Tibial nerve (tissue), 4 donors: ENCODE results near the gene SMARCA5.

Experiments used
- EP300 ChIP-seq, 2 donors: sonication (generic); formaldehyde crosslinking; IDR thresholded peaks; one replicate each; pipeline ENCODE4 v1.6.1; 2017; ENCODE audit warnings: antibody characterized with exemption in 2 of 2, mild to moderate bottlenecking in 1 of 2
- TF ChIP-seq, protein P1 (sequence below), 5 experiments: fragments of 200-600 bp in 3 of 5; fragments of 450-650 bp in 2 of 5; sonication (generic) in 3 of 5; IDR thresholded peaks; one replicate each; pipeline ENCODE4 v1.5.1; 2016 to 2019; ENCODE audit warnings: antibody characterized with exemption in 5 of 5, mild to moderate bottlenecking in 3 of 5, moderate library complexity in 2 of 5

DNA sequence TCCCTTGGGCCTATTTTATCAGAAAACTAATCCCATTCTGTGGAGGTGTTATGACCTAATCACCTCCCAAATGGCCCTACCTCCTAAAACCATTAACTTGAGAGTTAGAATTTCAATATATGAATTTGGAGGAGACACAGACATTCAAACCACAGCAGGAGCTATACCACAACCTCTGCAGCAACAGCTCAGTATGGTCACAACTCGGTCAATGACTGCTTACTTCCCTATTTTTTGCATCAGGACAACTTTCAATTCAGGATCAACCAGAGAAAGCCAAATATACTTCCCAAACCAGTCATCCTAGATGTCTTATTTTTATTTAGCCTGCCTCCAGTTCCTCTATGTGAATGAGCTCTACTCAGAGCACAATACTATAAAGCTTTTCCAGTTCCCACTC is 11.3 kb upstream of the SMARCA5 start:
- TF ChIP-seq, protein P1, sequence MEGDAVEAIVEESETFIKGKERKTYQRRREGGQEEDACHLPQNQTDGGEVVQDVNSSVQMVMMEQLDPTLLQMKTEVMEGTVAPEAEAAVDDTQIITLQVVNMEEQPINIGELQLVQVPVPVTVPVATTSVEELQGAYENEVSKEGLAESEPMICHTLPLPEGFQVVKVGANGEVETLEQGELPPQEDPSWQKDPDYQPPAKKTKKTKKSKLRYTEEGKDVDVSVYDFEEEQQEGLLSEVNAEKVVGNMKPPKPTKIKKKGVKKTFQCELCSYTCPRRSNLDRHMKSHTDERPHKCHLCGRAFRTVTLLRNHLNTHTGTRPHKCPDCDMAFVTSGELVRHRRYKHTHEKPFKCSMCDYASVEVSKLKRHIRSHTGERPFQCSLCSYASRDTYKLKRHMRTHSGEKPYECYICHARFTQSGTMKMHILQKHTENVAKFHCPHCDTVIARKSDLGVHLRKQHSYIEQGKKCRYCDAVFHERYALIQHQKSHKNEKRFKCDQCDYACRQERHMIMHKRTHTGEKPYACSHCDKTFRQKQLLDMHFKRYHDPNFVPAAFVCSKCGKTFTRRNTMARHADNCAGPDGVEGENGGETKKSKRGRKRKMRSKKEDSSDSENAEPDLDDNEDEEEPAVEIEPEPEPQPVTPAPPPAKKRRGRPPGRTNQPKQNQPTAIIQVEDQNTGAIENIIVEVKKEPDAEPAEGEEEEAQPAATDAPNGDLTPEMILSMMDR (IDR thresholded peaks at IDR 0.05) = no peak
- TF ChIP-seq EP300 (IDR thresholded peaks at IDR 0.05) = no peak
